AG04450 (cell line): Measurements from ENCODE around the gene POMT1. TPM values are rescaled to one million over a fixed set of nuclear protein-coding genes. Genes with fewer than 3 reads are reported as not detected.

ENCODE experiments used
- CTCF ChIA-PET: fragments of 300-600, 350-600 bp; formaldehyde crosslinking; extraction: SDS; loops from one replicate; lab custom pipeline; 2022; ENCODE audit warnings: antibody characterized with exemption, inconsistent platforms; lab: Charles Lee
- POLR2A ChIA-PET: fragments of 350-600 bp; formaldehyde crosslinking; extraction: SDS; loops from one replicate; lab custom pipeline; 2021; ENCODE audit warnings: antibody characterized with exemption, inconsistent platforms; lab: Yijun Ruan, JAX
- DNase-seq: peaks from one replicate; pipeline ENCODE4 v3.0.0-alpha.2; 2011; ENCODE audit warnings: low read depth, low spot score
- H3K27ac ChIP-seq: one replicate; pipeline ENCODE4 v1.5.1; 2012; ENCODE audit warnings: low read depth, low read length, control low read depth
- H3K27me3 ChIP-seq: one replicate; pipeline ENCODE4 v1.6.0; 2012; ENCODE audit warnings: low read length; ENCODE audit not compliant: control insufficient read depth, insufficient read depth
- H3K4me3 ChIP-seq: 2 replicates; pipeline ENCODE4 v1.5.1; 2011; ENCODE audit warnings: mild to moderate bottlenecking, low read depth, low read length, control low read depth
- H3K9me3 ChIP-seq: 2 replicates; pipeline ENCODE4 v1.5.1; 2012; ENCODE audit warnings: low read length; ENCODE audit not compliant: control insufficient read depth, insufficient read depth
- CTCF ChIP-seq: IDR thresholded peaks from 2 replicates; pipeline ENCODE4 v1.5.1; 2011; ENCODE audit warnings: low read depth, low read length, control low read depth, inconsistent platforms
- polyA plus RNA-seq: library from polyadenylated mRNA; depleted of rRNA; stranded (reverse); fragments of >200 nt; gene quantifications from 2 replicates; pipeline ENCODE4 v1.2.3, GENCODE V29; 2011

Gene POMT1
- polyA plus RNA-seq, 1 experiment: 23.8 TPM

- no peaks in the 10 kb centered on the region for H3K27me3 ChIP-seq
- no peak for DNase-seq
- H3K27ac ChIP-seq: no peak overlapping the region
- H3K4me3 ChIP-seq: no peak overlapping the region
- ChIA-PET POLR2A (no interaction called here), CTCF (no interaction called here)
- TF ChIP-seq CTCF: no peak
- peaks cover 3% of the 10 kb centered on the region for H3K9me3 ChIP-seq
These were observed 13.4 kb downstream of the POMT1 start for GRCh38 chr9:131516100-131516499.

GRCh38 chr9:131516930-131517329 is 14.2 kb downstream of the POMT1 start:
- H3K27ac ChIP-seq: no peak overlapping the region
- TF ChIP-seq CTCF: no peak
- H3K9me3 ChIP-seq: peaks cover 3% of the 10 kb centered on the region
- CTCF ChIA-PET: no interaction called here
- H3K4me3 ChIP-seq: no peak overlapping the region
- no peaks in the 10 kb centered on the region for H3K27me3 ChIP-seq
- POLR2A ChIA-PET: no interaction called here
- no peak for DNase-seq

GRCh38 chr9:131517761-131518190 is 15.1 kb downstream of the POMT1 start:
- DNase-seq: no peak
- H3K27ac ChIP-seq: no peak overlapping the region
- CTCF ChIA-PET: no interaction called here
- no peaks in the 10 kb centered on the region for H3K27me3 ChIP-seq
- POLR2A ChIA-PET: no interaction called here
- no peak overlapping the region for H3K4me3 ChIP-seq
- peaks cover 3% of the 10 kb centered on the region for H3K9me3 ChIP-seq
- TF ChIP-seq CTCF: no peak

- H3K27ac ChIP-seq: no peak overlapping the region
- POLR2A ChIA-PET: no interaction called here
- DNase-seq: no peak
- CTCF ChIA-PET: interaction anchor here (1.4 kb wide), 1 partner anchor 222 kb away, joined by 6 read pairs; the partner anchor contains the start of gene RAPGEF1
- no peak overlapping the region for H3K4me3 ChIP-seq
- H3K9me3 ChIP-seq: peaks cover 3% of the 10 kb centered on the region
- TF ChIP-seq CTCF: no peak
- no peaks in the 10 kb centered on the region for H3K27me3 ChIP-seq
These were observed 15.8 kb downstream of the POMT1 start for GRCh38 chr9:131518553-131518952.

GRCh38 chr9:131520503-131520902 is 17.8 kb downstream of the POMT1 start:
- H3K27ac ChIP-seq: no peak overlapping the region
- no peak for TF ChIP-seq CTCF
- H3K27me3 ChIP-seq: no peaks in the 10 kb centered on the region
- ChIA-PET POLR2A (no interaction called here), CTCF (no interaction called here)
- H3K9me3 ChIP-seq: peaks cover 3% of the 10 kb centered on the region
- no peak for DNase-seq
- no peak overlapping the region for H3K4me3 ChIP-seq
